GM19238 (cell line): ENCODE results near the gene RARS2.
A peak's percentile ranks its signal among the peaks of the same experiment; 100 is the strongest.
"Not testable (repeated sequence)": the region's sequence is repeated elsewhere in the genome, so short reads cannot be mapped to it uniquely, and the experiment has no call there.

Source experiments
- DNase-seq: peaks from one replicate; pipeline ENCODE4 v3.0.0; 2011; ENCODE audit warnings: low spot score; ENCODE audit not compliant: insufficient read length

The RARS2 gene, protein sequence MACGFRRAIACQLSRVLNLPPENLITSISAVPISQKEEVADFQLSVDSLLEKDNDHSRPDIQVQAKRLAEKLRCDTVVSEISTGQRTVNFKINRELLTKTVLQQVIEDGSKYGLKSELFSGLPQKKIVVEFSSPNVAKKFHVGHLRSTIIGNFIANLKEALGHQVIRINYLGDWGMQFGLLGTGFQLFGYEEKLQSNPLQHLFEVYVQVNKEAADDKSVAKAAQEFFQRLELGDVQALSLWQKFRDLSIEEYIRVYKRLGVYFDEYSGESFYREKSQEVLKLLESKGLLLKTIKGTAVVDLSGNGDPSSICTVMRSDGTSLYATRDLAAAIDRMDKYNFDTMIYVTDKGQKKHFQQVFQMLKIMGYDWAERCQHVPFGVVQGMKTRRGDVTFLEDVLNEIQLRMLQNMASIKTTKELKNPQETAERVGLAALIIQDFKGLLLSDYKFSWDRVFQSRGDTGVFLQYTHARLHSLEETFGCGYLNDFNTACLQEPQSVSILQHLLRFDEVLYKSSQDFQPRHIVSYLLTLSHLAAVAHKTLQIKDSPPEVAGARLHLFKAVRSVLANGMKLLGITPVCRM

DNA sequence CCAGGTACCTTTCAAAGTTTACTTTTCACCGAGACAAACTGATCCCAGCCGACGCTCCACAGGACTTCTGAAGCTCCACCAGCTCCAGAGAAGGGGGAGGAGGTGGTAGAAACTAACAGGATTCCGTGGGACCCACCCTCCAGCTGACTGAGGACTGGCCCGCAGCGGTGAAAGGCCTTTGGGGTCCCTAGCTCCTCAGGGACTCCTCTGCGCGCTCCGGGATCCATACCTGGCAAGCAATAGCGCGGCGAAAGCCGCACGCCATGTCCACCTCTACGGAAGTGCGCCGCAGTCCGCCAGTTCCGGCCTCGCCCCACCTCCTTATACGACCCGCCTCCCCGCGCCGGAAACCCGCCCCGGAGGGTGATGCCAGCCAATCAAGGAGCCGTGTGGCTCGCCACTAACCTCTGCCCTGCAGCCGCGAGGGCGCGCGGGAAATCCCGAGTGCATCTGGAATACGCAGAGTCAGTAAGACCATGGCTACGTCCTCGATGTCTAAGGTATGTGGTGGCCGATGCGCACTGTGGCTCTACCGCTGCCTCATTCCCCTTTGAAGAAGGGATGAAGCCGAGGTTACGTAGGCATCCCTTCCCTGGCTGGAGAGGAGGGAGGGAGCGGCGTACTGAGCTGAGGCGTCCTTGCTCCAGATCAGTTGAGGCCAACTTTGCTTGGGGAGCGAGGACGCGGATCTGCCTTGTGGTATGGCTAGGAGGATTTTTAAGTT, at the start of gene RARS2, which contains the start of gene ORC3:
RARS2 (minus strand) TSS at position 295 of the 724 bp plus-strand sequence; CDS start at position 265, 30 bp downstream.
ORC3 (plus strand) TSS at position 443 of the 724 bp plus-strand sequence; CDS start at position 477, 34 bp downstream.
- peak; percentile 93 for DNase-seq

DNA sequence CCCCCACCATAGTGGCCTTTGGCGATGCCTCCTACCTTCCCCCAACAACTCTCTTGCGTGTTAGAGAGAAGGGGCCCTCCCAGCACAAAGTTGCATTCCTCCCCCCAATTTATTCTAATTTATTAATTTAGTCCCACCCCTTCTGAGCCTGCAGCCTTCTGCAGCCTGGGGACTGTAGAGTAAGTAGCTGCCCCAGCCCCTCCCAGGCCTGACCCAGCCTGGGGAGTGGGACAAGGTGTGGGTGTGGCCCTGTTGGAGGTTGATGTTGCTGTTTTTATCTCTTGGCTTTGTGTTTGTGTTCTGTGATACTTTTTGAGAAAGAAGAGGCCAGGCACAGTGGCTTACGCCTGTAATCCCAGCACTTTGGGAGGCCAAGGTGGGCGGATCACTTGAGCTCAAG, 49.6 kb upstream of the RARS2 start:
- DNase-seq = no peak

DNA sequence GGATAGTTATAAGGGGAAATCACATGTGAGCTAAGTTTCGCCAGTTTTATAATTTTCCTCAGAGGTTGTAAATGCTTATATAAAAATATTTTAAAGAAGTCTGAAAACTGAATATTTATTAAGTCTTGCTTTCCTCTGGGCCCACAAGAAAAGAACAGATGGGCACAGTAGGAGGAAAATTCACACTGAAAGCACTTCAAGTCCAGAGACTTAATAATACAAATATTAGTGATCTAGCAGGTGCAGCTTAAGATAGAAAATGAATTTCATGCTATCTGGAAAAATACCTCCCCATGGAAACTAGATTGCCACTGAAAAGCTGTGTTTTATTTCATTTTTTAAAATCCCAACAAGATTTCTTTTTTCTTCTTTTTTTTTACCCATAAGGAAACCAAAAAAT, 47.3 kb upstream of the RARS2 start:
- no peak for DNase-seq

DNA sequence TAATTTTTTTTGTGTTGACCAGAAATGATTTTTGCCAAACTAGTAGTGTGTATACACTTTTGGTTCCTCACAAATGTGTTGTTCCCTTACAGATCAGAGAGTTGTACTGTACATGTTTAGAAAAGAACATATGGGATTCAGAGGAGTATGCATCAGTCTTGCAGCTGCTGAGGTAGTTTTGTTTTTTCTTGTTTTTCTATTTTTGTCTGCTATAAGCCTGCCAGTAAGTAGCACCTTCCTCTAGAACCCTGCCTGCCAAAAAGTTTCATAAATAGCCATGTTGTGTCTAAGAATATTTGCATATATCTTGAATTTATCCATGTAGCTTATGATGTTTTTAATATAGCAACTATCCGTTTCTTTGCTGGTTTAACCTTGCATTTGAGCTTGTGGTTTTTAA, 46.5 kb upstream of the RARS2 start:
- DNase-seq = no peak

DNA sequence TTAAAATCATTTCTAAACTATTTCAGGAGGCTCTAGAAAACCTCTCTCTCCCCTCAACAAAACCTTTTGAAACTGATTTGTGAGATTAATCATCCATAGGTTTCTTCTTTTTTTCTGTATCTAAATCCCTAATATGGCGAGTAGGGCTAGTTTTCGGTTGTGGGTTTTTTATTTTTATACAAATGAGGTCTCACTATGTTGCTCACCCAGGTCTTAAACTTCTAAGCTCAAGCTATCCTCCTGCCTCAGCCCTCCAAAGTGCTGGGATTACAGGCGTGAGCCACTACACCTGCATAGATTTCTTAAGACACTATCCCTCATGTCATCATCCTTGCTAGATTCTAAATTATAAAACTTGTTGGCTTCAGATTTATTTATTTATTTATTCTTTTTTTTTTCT, 44.1 kb upstream of the RARS2 start:
- DNase-seq = no peak

DNA sequence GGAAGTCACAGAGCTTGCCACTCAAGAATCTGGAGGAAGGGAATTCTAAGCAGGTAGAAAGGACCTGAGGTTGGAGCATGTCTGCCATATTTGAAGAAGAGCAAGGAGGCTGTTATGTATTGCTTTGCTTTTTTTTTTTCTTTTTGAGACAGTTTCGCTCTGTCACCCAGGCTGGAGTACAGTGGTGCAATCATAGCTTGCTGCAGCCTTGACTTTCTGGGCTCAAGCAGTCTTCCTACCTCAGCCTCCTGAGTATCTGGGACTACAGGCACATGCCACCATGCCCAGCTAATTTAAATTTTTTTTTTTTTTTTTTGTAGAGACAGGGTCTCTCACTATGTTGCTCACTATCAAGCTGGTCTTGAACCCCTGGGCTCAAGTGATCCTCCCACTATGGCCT, 41.0 kb upstream of the RARS2 start:
- DNase-seq = no peak

DNA sequence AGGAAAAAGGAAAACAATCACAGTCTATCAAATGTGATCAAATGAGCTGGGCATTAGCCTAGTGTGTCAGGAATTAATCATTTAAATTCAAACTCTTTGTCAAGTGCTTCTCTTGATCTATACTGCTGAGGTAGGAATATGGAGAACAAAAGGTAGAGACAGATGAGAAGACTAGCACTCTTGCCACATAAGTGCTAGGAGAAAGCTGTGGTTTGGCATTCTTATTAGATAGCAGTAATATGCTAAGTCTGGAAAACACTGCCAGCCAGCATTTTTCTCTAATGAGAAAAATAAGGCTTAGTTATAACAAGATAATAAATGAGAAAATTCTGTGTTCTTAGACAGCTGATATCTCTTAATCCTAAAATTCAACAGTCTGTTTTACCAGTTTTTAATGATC, 39.1 kb upstream of the RARS2 start:
- no peak for DNase-seq

DNA sequence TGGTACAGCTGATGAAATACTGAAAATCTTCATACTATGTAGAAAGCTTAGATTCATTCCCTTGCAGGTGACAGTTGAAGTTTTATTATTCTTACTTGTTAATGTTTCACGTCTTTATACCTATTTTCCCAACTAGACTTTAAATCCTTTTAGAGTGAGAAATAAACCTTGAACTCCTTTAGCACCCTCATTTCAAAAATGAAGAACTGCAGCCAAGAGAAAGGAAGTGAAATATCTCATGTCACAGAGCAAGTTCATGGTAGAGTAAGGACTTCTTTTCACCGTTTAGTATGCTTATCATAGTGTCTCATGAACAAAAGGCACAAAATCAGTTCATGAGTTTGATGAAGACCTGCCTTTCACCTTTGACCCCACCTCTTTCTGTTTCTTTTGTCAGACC, 38.6 kb upstream of the RARS2 start:
- no peak for DNase-seq

DNA sequence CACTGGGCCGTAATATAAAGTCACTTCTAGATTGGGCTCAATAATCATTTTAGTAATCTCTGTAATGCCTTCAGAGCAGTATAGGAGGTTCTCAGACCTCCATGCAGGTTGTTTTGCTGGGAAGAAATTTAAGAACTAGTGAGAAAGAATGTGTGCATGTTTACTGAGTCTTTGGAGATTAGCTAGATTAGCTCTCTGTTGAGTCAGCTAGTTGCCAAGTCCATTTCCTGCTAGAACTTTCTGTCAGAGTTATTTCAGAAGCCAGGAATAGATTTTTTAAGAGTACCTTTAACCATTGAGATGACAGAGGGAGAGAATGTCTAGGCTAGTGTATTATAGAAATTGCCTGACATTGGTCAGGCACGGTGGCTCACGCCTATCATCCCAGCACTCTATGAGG, 33.5 kb upstream of the RARS2 start:
- no peak for DNase-seq

DNA sequence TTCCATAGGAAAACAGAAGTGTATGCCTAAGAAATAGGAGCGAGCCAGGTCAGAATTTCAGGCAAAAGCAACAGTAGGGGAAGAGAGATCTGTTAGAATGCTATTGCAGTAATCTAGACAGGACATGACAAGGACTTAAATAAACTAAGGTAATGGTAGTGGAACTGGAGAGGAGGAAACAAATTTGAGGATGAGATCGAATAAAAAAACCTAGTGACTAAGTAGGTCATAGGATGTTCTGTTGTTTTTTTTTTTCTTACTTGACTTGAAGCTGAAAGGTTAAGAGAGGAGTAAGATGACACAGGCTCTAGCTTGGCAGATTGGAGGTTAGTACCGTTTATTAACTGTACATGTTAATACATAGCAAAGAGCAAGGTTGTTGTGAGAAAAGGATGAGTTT, 28.7 kb upstream of the RARS2 start:
- no peak for DNase-seq

DNA sequence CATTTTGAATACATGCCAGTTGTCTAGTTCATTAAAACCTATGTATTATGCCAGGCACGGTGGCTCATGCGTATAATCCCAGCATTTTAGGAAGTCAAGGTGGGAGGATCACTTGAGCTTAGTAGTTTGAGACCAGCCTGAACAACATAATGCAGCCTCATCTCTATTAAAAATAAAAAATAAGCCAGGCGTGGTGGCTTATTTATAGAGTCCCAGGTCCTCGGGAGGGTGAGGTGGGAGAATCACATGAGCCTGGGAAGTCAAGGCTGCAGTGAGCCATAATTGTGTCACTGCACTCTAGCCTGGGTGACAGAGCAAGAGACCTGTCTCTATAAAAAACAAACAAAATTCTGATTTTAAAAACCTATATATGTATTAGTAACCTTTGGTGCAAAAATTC, 27.6 kb upstream of the RARS2 start:
- DNase-seq = no peak

DNA sequence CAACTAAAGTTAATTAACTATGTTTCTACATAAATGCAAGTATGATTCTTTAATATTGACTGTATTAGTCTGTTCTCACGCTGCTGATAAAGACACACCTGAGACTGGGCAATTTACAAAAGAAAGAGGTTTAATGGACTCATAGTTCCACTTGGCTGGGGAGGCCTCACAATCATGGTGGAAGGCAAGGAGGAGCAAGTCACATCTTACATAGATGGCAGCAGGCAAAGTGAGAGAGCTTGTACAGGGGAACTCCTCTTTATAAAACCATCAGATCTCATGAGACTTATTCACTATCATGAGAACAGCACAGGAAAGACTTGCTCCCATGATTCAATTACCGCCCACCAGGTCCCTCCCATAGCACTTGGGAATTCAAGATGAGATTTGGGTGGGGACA, 23.2 kb upstream of the RARS2 start:
- DNase-seq = not testable (repeated sequence)

DNA sequence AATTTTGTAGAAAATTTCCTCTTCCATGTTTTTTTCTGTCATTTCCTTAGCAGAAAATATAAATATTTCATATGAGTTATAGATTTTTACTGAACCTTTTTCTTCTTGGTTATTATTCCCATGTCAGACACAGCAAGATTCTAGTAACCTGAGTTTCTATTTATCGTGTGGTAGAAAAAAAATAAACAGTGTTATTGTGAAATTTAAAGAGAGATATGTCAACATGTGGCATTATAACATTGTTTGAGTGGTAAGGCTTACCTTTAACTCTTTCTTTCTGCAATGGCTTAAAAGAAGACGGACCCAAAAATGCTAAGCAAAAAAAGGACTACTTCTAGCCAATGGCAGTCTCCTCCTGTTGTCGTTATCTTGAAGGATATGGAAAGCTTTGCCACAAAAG, 19.0 kb upstream of the RARS2 start:
- no peak for DNase-seq

DNA sequence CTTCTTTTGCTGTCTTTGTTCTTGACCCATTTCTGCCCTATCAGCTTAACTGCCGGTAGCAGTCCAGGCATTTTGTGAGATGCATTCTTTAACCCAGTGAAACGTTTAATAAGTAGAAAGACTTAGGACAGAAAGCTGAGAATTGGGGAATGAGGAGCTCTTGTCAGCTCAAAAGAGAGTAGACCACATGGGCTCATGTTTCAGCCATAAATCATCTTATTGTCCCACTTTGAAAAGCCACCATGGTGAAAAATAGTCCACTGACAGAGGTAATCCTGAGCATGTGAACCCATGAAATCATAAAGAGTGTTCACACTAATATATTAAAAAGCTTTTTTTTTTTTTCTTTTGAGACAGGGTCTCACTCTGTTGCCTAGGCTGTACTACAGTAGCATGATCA, 16.4 kb upstream of the RARS2 start:
- no peak for DNase-seq

DNA sequence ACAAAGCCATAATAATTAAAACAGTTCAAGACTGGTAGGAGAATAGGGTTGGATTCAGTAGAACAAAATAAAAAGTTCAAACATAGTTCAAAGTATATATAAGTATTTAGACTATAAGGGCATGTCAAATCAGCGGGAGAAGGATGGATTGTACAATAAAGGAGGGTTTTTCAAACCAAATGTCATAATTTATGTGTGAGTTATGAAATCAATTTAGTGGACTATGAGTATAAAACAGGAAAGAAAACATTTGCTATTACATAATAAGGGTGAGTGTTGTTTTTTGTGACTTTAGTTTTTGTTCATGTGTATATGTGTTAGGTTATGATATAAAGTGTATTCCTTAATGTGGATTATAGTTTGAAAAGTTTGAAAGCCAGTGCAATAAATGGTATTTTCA, 10.8 kb upstream of the RARS2 start:
- DNase-seq = no peak

DNA sequence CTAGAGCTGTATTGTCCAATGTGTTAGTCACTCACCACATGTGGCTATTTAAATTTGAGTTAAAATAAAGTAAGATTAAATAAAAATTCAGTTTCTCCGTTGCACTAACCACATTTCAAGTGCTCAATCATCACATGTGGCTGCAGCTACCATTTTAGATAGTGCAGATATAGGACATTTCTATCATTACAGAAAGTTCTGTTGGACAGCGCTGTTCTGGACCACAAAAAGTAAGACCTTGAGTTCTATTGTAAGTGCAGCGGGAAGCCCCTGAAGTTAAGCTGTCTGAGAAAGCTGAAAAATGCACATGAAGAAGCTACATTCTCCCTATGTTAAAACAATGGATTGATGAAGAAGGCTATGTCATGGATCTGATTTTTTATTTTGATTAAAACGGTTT, 1.2 kb upstream of the RARS2 start:
- DNase-seq = no peak

DNA sequence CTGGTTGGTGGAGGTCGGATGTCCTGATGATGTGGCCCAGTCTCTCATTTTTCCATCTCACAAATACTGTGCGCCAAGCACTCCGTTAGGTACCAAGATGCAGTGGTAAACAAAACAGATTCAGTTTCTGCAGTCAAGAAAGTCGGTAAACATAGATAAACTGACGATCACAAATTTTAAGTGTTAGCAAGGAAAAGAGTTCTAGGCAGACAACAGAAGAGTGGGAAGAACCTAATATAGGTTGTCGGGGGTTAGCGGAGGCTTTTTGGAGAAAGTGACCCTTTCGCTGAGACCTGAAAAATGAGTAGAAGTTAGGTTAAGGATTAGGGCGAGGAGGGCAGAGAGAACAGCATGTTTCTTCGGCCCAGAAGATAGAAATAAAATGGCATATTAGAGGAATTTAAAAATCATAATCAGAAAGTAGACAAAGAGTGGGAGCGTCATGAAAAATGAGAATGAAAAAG, 662 bp upstream of the RARS2 start:
- DNase-seq = no peak

DNA sequence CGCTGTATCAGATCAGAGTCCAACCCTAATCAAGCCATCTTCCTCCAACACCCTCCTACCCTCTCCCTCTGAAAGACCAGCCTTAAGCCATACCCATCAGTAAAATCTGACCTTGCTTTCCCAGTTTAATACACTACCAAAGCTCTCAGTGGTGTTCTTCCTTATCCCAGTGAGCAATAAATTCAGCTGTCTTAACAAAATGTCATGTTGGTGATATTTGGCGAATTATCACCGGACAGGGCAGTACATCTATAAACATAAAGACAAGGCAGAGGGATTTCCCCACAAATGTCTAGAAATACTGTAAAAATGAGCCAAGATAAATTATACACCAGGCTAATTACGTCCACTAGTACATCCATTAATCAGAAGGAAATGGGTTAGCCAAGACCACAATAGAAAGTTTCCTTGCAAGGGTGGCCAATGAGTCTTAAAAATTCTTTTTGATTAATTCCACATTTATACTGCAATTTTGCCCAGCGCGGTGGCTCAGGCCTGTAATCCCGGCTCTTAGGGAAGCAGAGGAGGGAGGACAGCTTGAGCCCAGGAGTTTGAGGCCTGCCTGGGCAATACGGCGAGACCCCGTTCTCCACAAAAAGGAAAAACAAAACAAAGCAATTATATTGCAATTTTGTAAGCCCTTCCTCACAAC, 905 bp downstream of the RARS2 start:
- DNase-seq = no peak

DNA sequence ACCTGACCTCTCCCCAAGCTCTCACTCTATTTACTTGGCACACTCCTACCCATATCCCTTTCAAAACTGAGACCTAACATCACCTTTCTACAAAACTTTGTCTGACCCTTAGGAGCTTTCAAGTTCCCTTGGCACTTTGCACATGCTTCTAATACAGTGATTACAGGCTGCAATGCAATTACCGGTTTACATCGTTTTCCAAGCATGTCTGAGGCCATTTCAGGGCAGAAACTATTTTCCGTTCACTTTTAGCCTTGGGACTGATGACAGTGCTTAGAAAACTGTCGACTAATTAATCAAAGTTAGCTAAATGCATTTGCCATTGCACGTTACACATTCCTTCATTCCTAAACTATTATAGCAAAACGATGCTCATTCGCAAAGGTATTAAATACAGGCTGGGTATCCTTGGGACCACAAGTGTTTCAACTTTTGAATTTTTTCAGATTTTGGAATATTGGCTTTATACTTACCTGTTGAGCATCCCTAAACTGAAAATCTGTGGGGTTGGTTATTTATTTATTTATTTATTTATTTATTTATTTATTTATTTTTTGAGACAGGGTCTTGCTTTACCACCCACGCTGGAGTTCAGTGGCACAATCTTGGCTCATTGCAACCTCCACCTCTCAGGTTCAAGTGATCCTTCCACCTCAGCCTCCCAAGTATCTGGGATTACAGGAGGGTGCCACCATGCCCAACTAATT, 3.3 kb downstream of the RARS2 start:
- DNase-seq = no peak

DNA sequence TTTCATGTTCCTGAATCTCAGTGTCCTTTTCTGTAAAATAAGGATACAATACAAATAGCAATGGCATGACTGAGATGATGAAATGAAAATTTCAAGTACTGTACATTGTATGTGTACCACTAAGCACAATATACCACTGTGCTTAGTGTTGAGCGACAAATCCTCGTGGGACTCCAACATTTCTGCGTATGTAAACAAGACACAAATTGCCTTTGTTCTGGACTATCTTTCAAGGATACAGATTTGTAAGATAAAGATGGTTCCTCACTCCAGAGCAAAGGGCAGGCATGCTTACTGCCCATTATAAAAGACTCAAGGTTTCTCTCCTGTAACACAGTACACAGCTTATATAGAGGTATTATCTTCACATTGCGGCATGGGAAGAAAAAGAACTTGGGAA, 6.0 kb downstream of the RARS2 start:
- DNase-seq = no peak

DNA sequence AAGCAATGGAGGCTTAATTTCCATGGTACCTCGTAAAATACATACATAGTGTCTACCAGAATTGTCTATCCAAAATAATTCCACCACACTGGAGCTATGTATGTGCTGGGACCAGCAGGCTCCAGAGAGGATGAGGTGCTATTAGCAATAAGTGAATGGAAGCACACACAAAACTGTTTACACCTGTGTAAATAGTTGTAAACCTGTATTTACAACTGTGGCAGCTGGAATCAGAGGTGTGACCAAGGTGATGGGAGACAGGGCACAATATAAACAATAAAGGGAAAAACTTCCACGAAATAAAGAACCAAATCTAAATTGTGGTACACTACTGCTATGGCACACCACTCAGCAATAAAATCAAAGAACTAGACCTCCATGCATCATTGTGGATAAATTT, 14.4 kb downstream of the RARS2 start:
- DNase-seq = no peak
